SK-N-MC (cell line): ENCODE data around the gene PSMB10.

Source experiments
- EZH2 ChIP-seq: fragments of 200-600 bp; sonication (generic); IDR thresholded peaks from one replicate; pipeline ENCODE4 v1.6.1; 2017; ENCODE audit warnings: antibody characterized with exemption
- POLR2AphosphoS5 ChIP-seq: IDR thresholded peaks from 2 replicates; pipeline ENCODE4 v1.6.1; 2012; ENCODE audit warnings: mild to moderate bottlenecking, low read depth, low read length, borderline replicate concordance

GRCh38 chr16:67933805-67934204 is 2.8 kb downstream of the PSMB10 start:
- TF ChIP-seq EZH2, result no peak
- TF ChIP-seq POLR2AphosphoS5, result no peak
